HEK293 (cell line): ENCODE measurements around the gene CSN2.

Experiments
- CTCF ChIA-PET: fragments of 350-600 bp; formaldehyde crosslinking; extraction: SDS; loops from one replicate; lab custom pipeline; 2021; ENCODE audit warnings: antibody characterized with exemption; lab: Yijun Ruan, JAX
- POLR2A ChIA-PET: fragments of 300-600 bp; formaldehyde crosslinking; extraction: SDS; loops from one replicate; lab custom pipeline; 2020; ENCODE audit warnings: antibody characterized with exemption, inconsistent platforms; lab: Yijun Ruan, JAX
- H3K27ac ChIP-seq: fragments of 200-500 bp; sonication (Bioruptor generic); 2 replicates; pipeline ENCODE4 v1.5.1; 2014; ENCODE audit warnings: low read depth, low read length, control low read depth, inconsistent platforms; ENCODE audit errors: extremely low read depth
- H3K36me3 ChIP-seq, 2 experiments: fragments of 200-500 bp in 1 of 2; sonication (Bioruptor generic) in 1 of 2; 1 replicate in 1 of 2; 2 replicates in 1 of 2; pipeline ENCODE4 v1.5.1; 2014 to 2017; ENCODE audit warnings: inconsistent platforms in 2 of 2, low read length in 2 of 2; ENCODE audit not compliant: control insufficient read depth in 2 of 2, insufficient read depth in 1 of 2
- H3K4me1 ChIP-seq: fragments of 200-500 bp; sonication (Bioruptor generic); 2 replicates; pipeline ENCODE4 v1.5.1; 2014; ENCODE audit warnings: mild to moderate bottlenecking, low read length, inconsistent platforms; ENCODE audit not compliant: control insufficient read depth, insufficient read depth
- H3K4me3 ChIP-seq: 2 replicates; pipeline ENCODE4 v1.5.1; 2011; ENCODE audit warnings: low read depth, mild to moderate bottlenecking, control low read depth, low read length, moderate library complexity
- H3K9me3 ChIP-seq: fragments of 200-500 bp; sonication (Bioruptor generic); 2 replicates; pipeline ENCODE4 v1.5.1; 2014; ENCODE audit warnings: low read depth, low read length, inconsistent platforms; ENCODE audit not compliant: control insufficient read depth, insufficient read depth
- IKZF3 ChIP-seq: fragments of 450-650 bp; IDR thresholded peaks from 2 replicates; pipeline ENCODE4 v1.5.0; 2018; ENCODE audit warnings: missing biosample characterization, mild to moderate bottlenecking, missing genetic modification characterization, moderate library complexity
- PRDM10 ChIP-seq: fragments of 450-650 bp; formaldehyde crosslinking; IDR thresholded peaks from 2 replicates; pipeline ENCODE4 v1.5.1; 2016; ENCODE audit warnings: missing biosample characterization, missing genetic modification characterization
- PRDM2 ChIP-seq: fragments of 450-650 bp; formaldehyde crosslinking; IDR thresholded peaks from 2 replicates; pipeline ENCODE4 v1.5.1; 2016; ENCODE audit warnings: missing biosample characterization, missing genetic modification characterization, borderline replicate concordance
- SCRT1 ChIP-seq: fragments of 450-650 bp; formaldehyde crosslinking; IDR thresholded peaks from 2 replicates; pipeline ENCODE4 v1.5.1; 2016; ENCODE audit warnings: missing biosample characterization, missing genetic modification characterization, borderline replicate concordance
- TSHZ1 ChIP-seq: fragments of 450-650 bp; formaldehyde crosslinking; IDR thresholded peaks from 2 replicates; pipeline ENCODE4 v1.5.1; 2016; ENCODE audit warnings: missing biosample characterization, missing genetic modification characterization, borderline replicate concordance
- ZBTB1 ChIP-seq: fragments of 450-650 bp; formaldehyde crosslinking; IDR thresholded peaks from 2 replicates; pipeline ENCODE4 v1.5.1; 2016; ENCODE audit warnings: missing biosample characterization, missing genetic modification characterization
- ZFP3 ChIP-seq: fragments of 450-650 bp; formaldehyde crosslinking; IDR thresholded peaks from 2 replicates; pipeline ENCODE4 v1.5.1; 2016; ENCODE audit warnings: low read depth, missing biosample characterization, missing genetic modification characterization
- ZNF19 ChIP-seq: fragments of 450-650 bp; formaldehyde crosslinking; IDR thresholded peaks from 2 replicates; pipeline ENCODE4; 2016; ENCODE audit warnings: missing biosample characterization, missing genetic modification characterization, low read depth
- ZNF239 ChIP-seq: fragments of 450-650 bp; formaldehyde crosslinking; IDR thresholded peaks from 2 replicates; pipeline ENCODE4 v1.5.1; 2016; ENCODE audit warnings: missing biosample characterization, missing genetic modification characterization
- ZNF248 ChIP-seq: fragments of 450-650 bp; formaldehyde crosslinking; IDR thresholded peaks from 2 replicates; pipeline ENCODE4 v1.5.1; 2017; ENCODE audit warnings: missing biosample characterization, missing genetic modification characterization
- ZNF37A ChIP-seq: fragments of 450-650 bp; IDR thresholded peaks from 2 replicates; pipeline ENCODE4 v1.5.1; 2018; ENCODE audit warnings: missing biosample characterization, missing genetic modification characterization
- ZNF394 ChIP-seq: fragments of 450-650 bp; formaldehyde crosslinking; IDR thresholded peaks from 2 replicates; pipeline ENCODE4 v1.5.1; 2016; ENCODE audit warnings: missing biosample characterization, missing genetic modification characterization, mild to moderate bottlenecking, moderate library complexity, borderline replicate concordance
- ZNF449 ChIP-seq: fragments of 450-650 bp; formaldehyde crosslinking; IDR thresholded peaks from 2 replicates; pipeline ENCODE4 v1.5.1; 2017; ENCODE audit warnings: missing biosample characterization, mild to moderate bottlenecking, missing genetic modification characterization, moderate library complexity
- ZNF473 ChIP-seq: fragments of 450-650 bp; formaldehyde crosslinking; IDR thresholded peaks from 2 replicates; pipeline ENCODE4 v1.5.1; 2017; ENCODE audit warnings: missing biosample characterization, missing genetic modification characterization
- ZNF692 ChIP-seq: fragments of 450-650 bp; formaldehyde crosslinking; IDR thresholded peaks from 2 replicates; pipeline ENCODE4 v1.5.1; 2016; ENCODE audit warnings: missing biosample characterization, missing genetic modification characterization
- ZNF837 ChIP-seq: fragments of 450-650 bp; formaldehyde crosslinking; IDR thresholded peaks from 2 replicates; pipeline ENCODE4 v1.5.1; 2016; ENCODE audit warnings: missing biosample characterization, missing genetic modification characterization

CSN2 gene

GRCh38 chr4:69974631-69975030, 9.1 kb upstream of the CSN2 start:
- POLR2A ChIA-PET = no interaction called here
- no peak overlapping the region for H3K4me3 ChIP-seq
- CTCF ChIA-PET = no interaction called here
- H3K9me3 ChIP-seq = no peaks in the 10 kb centered on the region
- H3K27ac ChIP-seq = no peak overlapping the region
- H3K36me3 ChIP-seq = no peaks in the 10 kb centered on the region
- TF ChIP-seq ZNF37A (tag by site-specific recombination) (no peak), ZNF239 (tag by site-specific recombination) (no peak), ZNF473 (tag by site-specific recombination) (no peak), SCRT1 (no peak), ZNF248 (no peak), ZNF837 (tag by site-specific recombination) (no peak), ZBTB1 (tag by site-specific recombination) (no peak), ZNF19 (tag by site-specific recombination) (no peak), ZNF692 (tag by site-specific recombination) (no peak), IKZF3 (tag by site-specific recombination) (no peak), PRDM10 (tag by site-specific recombination) (no peak), TSHZ1 (tag by site-specific recombination) (no peak), ZNF449 (tag by site-specific recombination) (no peak)
- no peaks in the 10 kb centered on the region for H3K4me1 ChIP-seq

GRCh38 chr4:69970071-69970470, 4.5 kb upstream of the CSN2 start:
- ChIA-PET POLR2A (no interaction called here), CTCF (no interaction called here)
- H3K9me3 ChIP-seq = no peaks in the 10 kb centered on the region
- no peak overlapping the region for H3K4me3 ChIP-seq
- H3K27ac ChIP-seq = no peak overlapping the region
- H3K36me3 ChIP-seq = no peaks in the 10 kb centered on the region
- no peaks in the 10 kb centered on the region for H3K4me1 ChIP-seq
- no peak for TF ChIP-seq ZFP3 (tag by site-specific recombination)
- TF ChIP-seq ZNF394 (tag by site-specific recombination) = no peak
- no peak for TF ChIP-seq PRDM2
